Measurements from ENCODE around the gene TEX51.

Gene TEX51

DNA sequence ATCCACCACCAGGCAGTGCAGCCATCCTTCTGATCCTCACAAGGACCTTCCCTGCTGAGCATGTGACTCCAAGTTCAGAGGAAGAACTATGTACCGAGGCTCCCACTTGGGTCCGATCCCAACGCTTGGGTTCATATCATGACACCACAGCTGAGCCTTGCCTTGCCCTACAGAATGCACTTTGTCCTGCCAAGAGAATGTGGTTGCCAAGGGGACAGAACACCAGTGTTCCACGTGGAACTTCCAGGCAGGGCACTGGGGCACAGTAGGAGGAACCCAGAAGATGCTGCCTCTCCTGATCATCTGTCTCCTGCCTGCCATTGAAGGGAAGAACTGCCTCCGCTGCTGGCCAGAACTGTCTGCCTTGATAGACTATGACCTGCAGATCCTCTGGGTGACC lies at the start of gene TEX51:
Gene TEX51 (plus strand): TSS at position 255 of the 400 bp plus-strand sequence. CDS start 29 bp downstream, at position 284.
- DNase-seq (ENCODE audit: low spot score), result no peak

DNA sequence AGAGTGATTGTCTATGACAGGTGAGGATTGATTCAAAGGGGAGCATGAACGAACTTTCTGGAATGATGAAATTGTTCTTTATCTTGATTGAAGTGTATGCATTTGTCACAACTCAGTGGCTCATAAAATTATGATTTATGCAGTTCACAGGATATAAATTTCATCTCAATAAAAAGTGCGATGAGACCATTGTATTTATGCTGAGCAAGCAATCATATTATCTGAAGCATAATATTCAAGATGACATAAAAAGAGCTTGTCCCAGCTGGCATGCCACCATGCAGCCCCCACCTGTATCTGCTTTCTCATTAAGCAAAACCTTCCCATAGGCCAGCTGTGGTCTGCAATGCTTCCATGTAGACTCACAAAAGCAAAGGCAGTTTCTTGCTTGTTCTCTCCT lies 49.6 kb upstream of the TEX51 start:
- DNase-seq (ENCODE audit: low spot score), result no peak

GRCh38 chr2:126849486-126849885 lies 49.2 kb upstream of the TEX51 start:
- DNase-seq (ENCODE audit: low spot score), result no peak

GRCh38 chr2:126849991-126850535 lies 48.6 kb upstream of the TEX51 start:
- no peak for DNase-seq (ENCODE audit: low spot score)

GRCh38 chr2:126850940-126851339 lies 47.8 kb upstream of the TEX51 start:
- no peak for DNase-seq (ENCODE audit: low spot score)

GRCh38 chr2:126851756-126852155 lies 46.9 kb upstream of the TEX51 start:
- DNase-seq (ENCODE audit: low spot score), result no peak

- no peak for DNase-seq (ENCODE audit: low spot score)
Observed at GRCh38 chr2:126852361-126852760, 46.3 kb upstream of the TEX51 start.

DNA sequence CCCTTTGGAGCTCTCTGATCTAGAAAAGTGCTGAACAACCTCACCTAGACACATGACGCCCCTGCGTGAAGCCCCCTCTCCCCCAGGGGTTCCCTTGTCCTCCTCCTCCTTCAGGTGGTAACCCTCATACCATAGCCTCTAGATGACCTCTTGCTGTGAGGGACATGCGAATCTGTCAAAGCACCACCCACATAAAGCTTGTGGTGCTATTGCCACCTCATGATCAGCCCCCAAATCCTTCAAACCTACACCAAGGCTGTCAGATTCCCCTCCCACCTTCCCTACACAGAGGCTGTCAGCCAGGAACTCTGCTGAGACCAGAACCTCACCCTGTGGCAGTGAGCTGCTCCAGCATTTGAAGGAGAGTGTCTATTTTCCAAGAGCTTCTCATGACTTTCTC lies 43.1 kb upstream of the TEX51 start:
- no peak for DNase-seq (ENCODE audit: low spot score)

DNA sequence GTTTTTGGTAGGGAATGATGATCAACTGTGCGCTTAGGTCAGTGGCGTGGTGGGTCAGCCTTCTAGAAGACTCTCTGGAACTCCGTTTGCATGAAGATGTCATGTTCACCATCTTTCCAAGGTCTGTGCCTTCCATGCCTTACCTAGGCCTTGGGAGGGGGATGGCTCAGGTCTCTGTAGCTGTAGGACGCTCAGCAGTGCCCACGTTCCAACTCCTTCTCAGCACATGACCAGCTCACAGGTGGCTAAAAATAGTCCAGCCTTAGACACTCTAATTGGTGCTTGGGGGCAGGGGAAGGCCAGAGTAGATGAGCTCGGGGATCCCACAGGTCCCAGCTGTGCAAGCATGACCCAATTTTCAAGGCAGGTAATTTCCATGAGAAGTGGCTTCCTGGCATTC lies 42.3 kb upstream of the TEX51 start:
- no peak for DNase-seq (ENCODE audit: low spot score)

GRCh38 chr2:126857502-126857901 lies 41.2 kb upstream of the TEX51 start:
- DNase-seq (ENCODE audit: low spot score), result no peak

DNA sequence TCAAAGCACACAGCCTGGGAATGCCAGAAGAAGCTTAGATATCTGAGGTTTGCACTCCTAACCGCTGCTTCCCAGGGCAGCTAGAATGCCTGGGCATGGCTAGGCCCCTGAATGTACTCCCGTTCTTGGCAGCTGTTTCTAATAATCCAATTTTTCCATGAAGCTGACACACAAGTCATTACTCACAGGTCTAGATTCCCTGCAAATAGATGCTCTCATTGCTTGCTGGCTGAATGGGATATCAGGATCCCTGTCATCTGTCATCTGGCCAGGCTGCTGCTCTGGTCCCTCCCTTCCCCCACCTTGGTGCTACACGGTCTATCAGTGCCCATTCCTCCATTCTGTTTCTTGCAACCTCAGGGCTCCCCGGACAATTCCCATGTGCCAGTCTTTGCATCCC lies 40.7 kb upstream of the TEX51 start:
- no peak for DNase-seq (ENCODE audit: low spot score)

DNA sequence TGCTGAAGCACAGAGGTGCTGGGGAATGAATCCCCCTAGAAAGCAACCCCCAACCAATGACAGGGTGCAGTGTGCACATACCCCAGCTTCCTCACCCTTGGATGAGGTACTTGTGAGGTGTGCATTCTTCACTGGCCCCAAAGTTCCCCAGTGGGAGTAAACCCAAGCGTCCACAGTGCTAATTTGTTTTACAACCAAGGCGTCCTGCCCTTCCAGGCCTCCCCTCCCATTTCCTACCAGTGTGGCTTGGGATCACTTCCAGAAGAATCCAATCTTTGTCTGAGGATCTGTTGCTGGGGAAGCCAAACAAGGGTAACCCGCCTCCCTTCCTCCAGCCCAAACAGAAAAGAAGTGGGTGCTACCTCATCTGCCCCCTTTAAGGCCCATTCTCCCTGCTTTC lies 40.3 kb upstream of the TEX51 start:
- DNase-seq (ENCODE audit: low spot score), result no peak

DNA sequence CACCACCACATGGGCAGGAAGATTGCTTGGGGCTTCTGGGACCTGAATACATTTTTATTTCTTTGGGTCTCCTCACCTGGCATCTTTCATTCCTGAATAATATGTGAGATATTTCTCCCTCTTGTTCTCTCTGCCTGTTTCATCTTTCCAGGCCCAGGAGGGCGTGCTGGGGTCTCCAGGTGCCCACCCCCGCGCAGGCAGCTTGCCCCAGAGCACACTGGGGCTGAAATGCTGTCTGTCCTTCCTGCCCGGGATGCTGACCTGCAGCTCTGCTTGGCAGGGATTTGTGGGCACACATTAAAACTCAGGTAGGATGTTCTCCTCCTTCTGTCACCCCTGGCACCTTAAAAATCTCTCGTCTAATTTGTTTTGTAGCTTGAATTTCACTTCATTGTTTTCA lies 39.7 kb upstream of the TEX51 start:
- DNase-seq (ENCODE audit: low spot score), result no peak

GRCh38 chr2:126859631-126860030 lies 39.1 kb upstream of the TEX51 start:
- DNase-seq (ENCODE audit: low spot score), result no peak

DNA sequence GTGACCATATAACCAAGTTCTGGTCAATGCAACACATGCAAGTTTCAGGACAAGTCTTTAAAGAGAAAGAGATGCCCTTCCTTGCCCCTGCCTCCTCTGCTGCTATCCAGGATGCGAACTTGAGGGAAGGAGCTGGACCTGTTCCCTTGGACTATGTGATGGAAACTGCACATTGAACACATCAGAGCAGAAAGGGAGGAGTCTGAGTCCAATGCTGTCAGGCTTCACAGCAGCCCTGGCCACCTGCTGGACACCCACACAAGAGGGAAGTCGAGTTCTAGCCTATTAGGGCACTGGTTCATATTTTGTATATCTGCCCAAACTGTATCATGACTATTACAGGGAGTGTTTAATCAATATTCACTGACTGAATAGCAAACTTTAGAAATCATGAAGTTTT lies 38.3 kb upstream of the TEX51 start:
- DNase-seq (ENCODE audit: low spot score), result no peak

GRCh38 chr2:126862730-126863129 lies 36.0 kb upstream of the TEX51 start:
- no peak for DNase-seq (ENCODE audit: low spot score)

DNA sequence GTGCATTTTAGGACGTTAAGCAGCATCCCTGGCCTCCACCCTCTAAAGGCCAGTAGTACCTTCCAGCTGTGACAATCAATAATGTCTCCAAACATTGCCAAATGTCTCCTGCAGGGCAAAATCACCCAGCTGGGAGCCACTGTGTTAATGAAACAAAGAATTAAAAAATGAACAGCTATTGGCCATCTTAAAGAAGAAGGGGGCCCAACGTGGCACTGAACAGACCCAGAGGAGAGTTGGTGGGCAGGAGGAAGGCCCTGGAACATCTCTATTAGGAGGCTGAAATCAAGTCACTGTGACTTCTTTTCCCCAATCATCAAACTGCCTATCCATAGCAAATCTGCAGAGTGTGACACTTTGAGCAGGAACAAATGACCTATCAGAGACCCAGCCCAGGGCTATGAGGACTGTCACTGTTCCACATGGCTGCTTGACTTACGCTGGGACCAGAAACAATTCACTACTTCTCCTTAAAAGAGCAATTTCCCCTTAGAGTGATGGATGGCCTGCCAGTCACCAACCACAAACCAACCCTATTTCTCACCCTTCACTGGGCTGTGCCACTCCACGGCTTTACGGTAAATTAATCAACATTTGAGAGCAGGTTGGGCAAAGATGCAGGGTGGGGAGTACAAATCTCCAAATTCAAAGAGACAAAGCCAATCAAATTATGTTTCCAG lies 35.2 kb upstream of the TEX51 start:
- DNase-seq (ENCODE audit: low spot score), result no peak

DNA sequence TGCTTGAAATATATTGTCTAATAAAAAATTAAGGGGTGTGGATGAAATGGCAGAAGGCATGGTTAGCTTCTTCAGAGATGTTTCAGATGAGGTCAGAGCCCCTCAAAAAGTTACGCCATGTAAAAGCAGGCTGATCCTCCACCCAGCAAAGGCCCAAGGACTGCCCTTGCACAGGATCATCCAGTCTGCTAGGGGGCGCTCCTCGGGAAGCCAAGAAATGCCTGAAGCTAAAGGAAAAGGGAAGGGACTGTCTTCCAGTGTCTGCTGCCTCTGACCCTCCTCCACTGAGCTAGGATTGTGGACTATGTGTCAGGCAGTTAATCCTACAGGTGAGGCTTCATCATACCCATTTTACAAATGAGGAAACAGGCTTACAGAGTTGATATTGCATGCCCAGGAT lies 33.8 kb upstream of the TEX51 start:
- DNase-seq (ENCODE audit: low spot score), result no peak

- DNase-seq (ENCODE audit: low spot score), result no peak
Observed at GRCh38 chr2:126866451-126866850, 32.2 kb upstream of the TEX51 start.

DNA sequence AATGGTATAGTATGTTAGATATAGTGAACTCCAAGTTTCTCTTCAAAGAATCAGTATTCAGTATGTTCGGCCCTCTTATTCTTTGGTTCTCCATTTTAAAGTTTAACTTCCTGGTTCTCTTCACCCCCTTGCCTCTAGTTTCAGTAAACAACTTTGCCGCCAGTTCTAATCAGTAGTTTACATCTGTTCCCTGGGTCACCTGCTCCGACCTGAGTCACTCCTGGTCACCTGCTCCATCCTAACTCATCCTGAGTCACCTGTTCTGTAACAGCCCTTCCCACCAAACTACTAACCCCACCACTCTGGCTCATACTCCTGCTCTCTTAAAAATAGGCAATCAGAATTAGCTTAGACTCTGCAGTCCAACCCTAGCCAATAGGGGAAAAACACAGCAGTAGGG lies 23.7 kb upstream of the TEX51 start:
- no peak for DNase-seq (ENCODE audit: low spot score)

GRCh38 chr2:126876631-126877030 lies 22.1 kb upstream of the TEX51 start:
- DNase-seq (ENCODE audit: low spot score), result no peak

GRCh38 chr2:126877041-126877440 lies 21.6 kb upstream of the TEX51 start:
- no peak for DNase-seq (ENCODE audit: low spot score)

DNA sequence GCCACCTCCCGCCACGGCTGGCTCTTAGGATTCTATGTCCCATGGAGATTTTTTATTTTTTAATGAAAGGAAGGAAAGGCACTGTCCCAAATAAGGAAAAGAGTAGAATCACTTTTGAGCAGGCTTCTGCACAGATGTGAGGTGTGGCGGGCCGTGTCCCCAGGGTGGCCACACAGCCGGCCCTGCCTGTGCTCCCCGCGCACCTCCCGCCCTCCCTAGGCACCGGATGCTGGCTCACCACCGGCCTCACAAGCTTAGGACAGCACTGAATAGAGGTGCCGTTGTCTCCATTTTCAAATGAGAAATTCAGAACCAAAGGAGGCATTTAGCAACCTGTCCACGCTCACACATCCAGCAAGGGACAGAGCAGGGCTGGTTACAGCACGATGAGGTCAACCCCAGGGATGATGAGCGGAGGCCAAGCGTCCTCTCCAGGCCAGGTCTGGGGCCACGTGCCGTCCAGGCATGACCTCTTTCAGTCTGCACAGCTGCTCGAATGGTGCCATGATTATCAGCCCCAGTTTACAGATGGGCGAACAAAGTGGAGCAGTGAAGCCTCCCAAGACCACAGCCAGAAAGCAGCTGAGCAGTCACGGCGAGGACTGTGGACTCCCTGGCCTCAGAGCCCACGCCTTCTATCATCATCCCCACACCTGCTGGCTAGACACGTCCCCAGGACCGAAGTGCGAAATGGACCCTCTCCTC lies 20.7 kb upstream of the TEX51 start:
- no peak for DNase-seq (ENCODE audit: low spot score)

GRCh38 chr2:126878601-126879000 lies 20.1 kb upstream of the TEX51 start:
- DNase-seq (ENCODE audit: low spot score), result no peak

Data from GM03348 (cell line).